Fibroblast of the aortic adventitia (primary cell): ENCODE data around the gene XYLT2. TPM values are rescaled to one million over a fixed set of nuclear protein-coding genes. Genes with fewer than 3 reads are reported as not detected.

Experiments used
- DNase-seq: peaks from one replicate; pipeline ENCODE4 v3.0.0-alpha.2; 2010; ENCODE audit warnings: low read depth
- H3K4me3 ChIP-seq: 2 replicates; pipeline ENCODE4 v1.5.1; 2011; ENCODE audit warnings: low read depth, mild to moderate bottlenecking, control low read depth, low read length, moderate library complexity
- total RNA-seq: library from RNA; depleted of rRNA; stranded (reverse); fragments of >200 nt; gene quantifications from 2 replicates; pipeline ENCODE4 v1.2.3, GENCODE V29; 2012; ENCODE audit warnings: low replicate concordance
- TF ChIP-seq, protein P1 (sequence below): IDR thresholded peaks from 2 replicates; pipeline ENCODE4 v1.5.1; 2011; ENCODE audit warnings: mild to moderate bottlenecking, low read length, control low read depth, inconsistent platforms; ENCODE audit not compliant: insufficient read depth

Gene XYLT2
- total RNA-seq, 1 donor = 33.9 TPM

GRCh38 chr17:50303596-50303995, 42.3 kb upstream of the XYLT2 start:
- DNase-seq = no peak
- TF ChIP-seq, protein P1, sequence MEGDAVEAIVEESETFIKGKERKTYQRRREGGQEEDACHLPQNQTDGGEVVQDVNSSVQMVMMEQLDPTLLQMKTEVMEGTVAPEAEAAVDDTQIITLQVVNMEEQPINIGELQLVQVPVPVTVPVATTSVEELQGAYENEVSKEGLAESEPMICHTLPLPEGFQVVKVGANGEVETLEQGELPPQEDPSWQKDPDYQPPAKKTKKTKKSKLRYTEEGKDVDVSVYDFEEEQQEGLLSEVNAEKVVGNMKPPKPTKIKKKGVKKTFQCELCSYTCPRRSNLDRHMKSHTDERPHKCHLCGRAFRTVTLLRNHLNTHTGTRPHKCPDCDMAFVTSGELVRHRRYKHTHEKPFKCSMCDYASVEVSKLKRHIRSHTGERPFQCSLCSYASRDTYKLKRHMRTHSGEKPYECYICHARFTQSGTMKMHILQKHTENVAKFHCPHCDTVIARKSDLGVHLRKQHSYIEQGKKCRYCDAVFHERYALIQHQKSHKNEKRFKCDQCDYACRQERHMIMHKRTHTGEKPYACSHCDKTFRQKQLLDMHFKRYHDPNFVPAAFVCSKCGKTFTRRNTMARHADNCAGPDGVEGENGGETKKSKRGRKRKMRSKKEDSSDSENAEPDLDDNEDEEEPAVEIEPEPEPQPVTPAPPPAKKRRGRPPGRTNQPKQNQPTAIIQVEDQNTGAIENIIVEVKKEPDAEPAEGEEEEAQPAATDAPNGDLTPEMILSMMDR = no peak
- no peak overlapping the region for H3K4me3 ChIP-seq

- H3K4me3 ChIP-seq = no peak overlapping the region
- peak; percentile 79 for DNase-seq
- TF ChIP-seq, protein P1 = no peak
Measured at GRCh38 chr17:50304781-50305404, 41.0 kb upstream of the XYLT2 start.

DNA sequence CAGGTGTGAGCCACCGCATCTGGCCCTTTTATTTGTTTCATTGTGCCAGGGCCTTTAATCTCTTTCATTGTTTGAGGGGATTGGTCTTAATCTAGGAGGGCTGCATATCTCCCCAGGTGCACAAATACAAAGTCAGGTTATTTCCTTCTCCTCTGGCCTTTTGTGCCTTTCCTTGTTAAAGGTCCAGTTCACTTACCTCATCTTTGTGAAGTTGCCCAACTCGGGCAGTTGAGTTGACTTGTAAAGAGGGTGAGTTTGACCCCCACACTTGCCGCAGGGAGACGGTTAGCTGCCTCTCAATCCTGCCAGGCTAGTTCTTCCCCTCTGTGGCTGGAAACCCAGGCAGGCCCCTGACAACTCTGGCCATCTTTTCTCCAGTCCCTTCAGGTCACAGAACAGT, 38.3 kb upstream of the XYLT2 start:
- no peak overlapping the region for H3K4me3 ChIP-seq
- TF ChIP-seq, protein P1 = no peak

DNA sequence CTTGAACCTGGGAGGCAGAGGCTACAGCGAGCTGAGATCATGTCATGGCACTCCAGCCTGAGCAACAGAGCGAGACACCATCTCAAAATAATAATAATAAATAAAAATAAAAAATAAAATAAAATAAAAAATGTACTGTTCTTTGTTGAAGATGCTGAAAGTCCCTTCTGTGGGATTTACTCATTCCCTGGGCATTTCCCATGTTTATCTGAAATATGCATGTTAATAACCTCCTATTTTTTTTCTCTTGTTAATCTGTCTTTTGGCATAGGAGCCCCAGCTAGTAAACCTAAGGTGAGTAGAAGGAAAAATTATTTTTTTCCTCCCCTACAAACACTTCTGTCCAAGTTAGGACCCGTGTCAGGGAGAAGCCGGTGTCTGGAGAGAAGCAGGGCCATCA, 37.3 kb upstream of the XYLT2 start:
- TF ChIP-seq, protein P1 = no peak
- H3K4me3 ChIP-seq = no peak overlapping the region
- peak; percentile 43 for DNase-seq

More for the DNA sequence above, 38.3 kb upstream of the XYLT2 start:
- DNase-seq = no peak

DNA sequence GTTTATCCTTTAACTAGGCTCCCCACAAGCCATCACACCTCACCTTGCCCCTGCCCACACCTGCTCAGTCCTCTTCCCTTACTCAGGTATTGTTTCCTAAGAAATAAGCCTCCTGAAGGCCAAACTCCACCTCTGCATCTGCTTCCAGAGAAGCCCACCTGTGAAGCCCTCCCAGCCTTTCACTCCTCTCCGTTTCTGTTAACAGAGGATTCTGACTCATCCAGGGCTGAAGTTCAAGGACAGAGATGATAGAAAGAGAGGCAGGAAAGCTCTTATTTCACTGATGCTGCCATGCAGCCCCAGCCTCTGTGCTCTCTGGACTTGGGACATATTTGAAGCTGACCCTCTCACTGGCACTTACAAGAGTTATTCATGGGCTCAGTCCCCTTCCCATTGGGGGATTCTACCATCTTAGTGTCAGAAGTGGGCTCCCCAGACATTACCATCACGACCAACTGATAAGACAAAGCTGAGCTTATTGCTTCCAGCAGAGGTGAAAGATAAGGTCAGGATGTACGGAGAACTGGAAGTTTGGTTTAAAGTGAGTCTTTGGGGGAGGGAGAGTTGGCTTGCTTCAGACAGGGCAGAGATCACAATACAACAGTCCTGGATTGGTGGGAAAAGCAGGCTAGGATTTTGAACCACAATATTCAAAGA, 35.3 kb upstream of the XYLT2 start:
- DNase-seq = no peak
- TF ChIP-seq, protein P1 = no peak
- no peak overlapping the region for H3K4me3 ChIP-seq

- TF ChIP-seq, protein P1 = no peak
- DNase-seq = no peak
- no peak overlapping the region for H3K4me3 ChIP-seq
Measured at GRCh38 chr17:50311112-50311460, 34.8 kb upstream of the XYLT2 start.

DNA sequence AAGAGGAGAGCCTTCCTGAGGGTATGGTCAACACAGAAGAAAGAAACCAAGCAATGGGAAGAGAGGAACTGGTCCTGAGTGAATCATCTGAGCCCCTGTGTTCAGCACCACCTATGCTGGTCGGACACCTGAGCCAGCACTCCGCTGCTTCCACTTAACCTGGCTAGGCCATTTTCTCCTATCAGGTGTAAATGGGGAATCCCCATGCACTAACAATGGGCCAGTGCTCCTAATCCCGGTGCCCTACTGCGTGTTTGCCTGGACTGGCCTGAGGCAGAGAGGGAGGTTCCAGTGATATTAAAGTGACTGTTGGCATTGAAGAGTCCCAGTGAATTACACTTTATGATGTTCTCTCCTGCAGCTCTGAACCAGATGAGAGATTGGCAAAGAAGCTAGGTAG, 34.4 kb upstream of the XYLT2 start:
- TF ChIP-seq, protein P1 = no peak
- no peak for DNase-seq
- no peak overlapping the region for H3K4me3 ChIP-seq
